Endothelial cell of umbilical vein (primary cell): ENCODE measurements around the gene MEF2C.

Experiments
- CTCF ChIP-seq, 2 donors: IDR thresholded peaks; 1 replicate in 1 of 2; 2 replicates in 1 of 2; pipeline ENCODE4 v1.5.1; 2011; ENCODE audit warnings: low read length in 2 of 2, mild to moderate bottlenecking in 2 of 2, moderate library complexity in 2 of 2, control low read depth in 1 of 2, inconsistent platforms in 1 of 2, low read depth in 1 of 2; ENCODE audit not compliant: insufficient read depth in 1 of 2; ENCODE audit errors: extremely low read depth in 1 of 2
- EZH2 ChIP-seq: IDR thresholded peaks from 2 replicates; pipeline ENCODE4 v1.6.1; 2012; ENCODE audit warnings: borderline replicate concordance, low read depth, mild to moderate bottlenecking, moderate library complexity, low read length, inconsistent platforms; ENCODE audit not compliant: severe bottlenecking
- FOS ChIP-seq: IDR thresholded peaks from 2 replicates; pipeline ENCODE4 v1.6.1; 2011; ENCODE audit warnings: mild to moderate bottlenecking, low read length, moderate library complexity, borderline replicate concordance; ENCODE audit not compliant: insufficient read depth
- GATA2 ChIP-seq: IDR thresholded peaks from 2 replicates; pipeline ENCODE4 v1.7.0; 2011; ENCODE audit warnings: low read depth, mild to moderate bottlenecking, moderate library complexity, mixed read lengths, low read length; ENCODE audit not compliant: insufficient read length, insufficient read depth
- JUN ChIP-seq: IDR thresholded peaks from 2 replicates; pipeline ENCODE4 v1.6.1; 2011; ENCODE audit warnings: borderline replicate concordance, low read depth; ENCODE audit not compliant: insufficient read length, insufficient read depth
- MYC ChIP-seq: IDR thresholded peaks from one replicate; pipeline ENCODE4 v1.6.1; 2011; ENCODE audit warnings: mild to moderate bottlenecking, low read depth, low read length
- POLR2A ChIP-seq: IDR thresholded peaks from 2 replicates; pipeline ENCODE4 v1.6.1; 2012; ENCODE audit warnings: low read depth, mild to moderate bottlenecking, control low read depth, low read length
- POLR2AphosphoS5 ChIP-seq: IDR thresholded peaks from 2 replicates; pipeline ENCODE4 v1.6.1; 2012; ENCODE audit warnings: low read depth, mild to moderate bottlenecking, control low read depth, low read length, moderate library complexity; ENCODE audit not compliant: insufficient read depth
- TF ChIP-seq, protein P1 (sequence below): IDR thresholded peaks from 2 replicates; pipeline ENCODE4 v1.6.1; 2011; ENCODE audit not compliant: insufficient read depth, insufficient read length

DNA sequence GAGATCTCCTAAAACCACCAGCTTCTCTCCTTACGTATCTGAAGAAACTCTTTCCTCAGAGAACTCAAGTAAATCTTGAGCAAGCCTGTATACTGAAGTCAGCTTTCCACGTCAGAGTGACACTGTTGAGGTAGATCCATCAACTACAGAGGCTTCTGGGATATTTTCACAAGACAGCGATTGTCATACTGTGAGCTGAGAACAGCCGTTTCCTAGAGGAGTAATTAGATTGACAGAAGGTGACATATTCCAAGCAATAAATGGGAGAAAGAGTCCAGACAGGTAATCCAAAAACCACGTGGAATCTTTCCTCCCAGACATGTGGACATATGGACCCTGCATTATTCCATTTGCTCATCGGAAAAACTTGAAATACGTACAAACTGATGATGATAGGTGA is 117.2 kb downstream of the MEF2C start:
- no peak for TF ChIP-seq EZH2
- no peak for TF ChIP-seq CTCF (IDR thresholded peaks at IDR 0.05; ENCODE audit: extremely low read depth in 1 of 2, insufficient read depth in 1 of 2, low read depth in 1 of 2, low read length in 2 of 2)
- TF ChIP-seq, protein P1, sequence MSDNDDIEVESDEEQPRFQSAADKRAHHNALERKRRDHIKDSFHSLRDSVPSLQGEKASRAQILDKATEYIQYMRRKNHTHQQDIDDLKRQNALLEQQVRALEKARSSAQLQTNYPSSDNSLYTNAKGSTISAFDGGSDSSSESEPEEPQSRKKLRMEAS, result no peak
- TF ChIP-seq POLR2AphosphoS5, result no peak
- TF ChIP-seq POLR2A, result no peak
- TF ChIP-seq JUN, result no peak
- TF ChIP-seq MYC, result no peak
- TF ChIP-seq GATA2, result no peak
- TF ChIP-seq FOS, result no peak
